H1 (cell line): ENCODE results near the gene ATP6V0A4. TPM values are rescaled to one million over a fixed set of nuclear protein-coding genes. Genes with fewer than 3 reads are reported as not detected.

Experiments
- polyA plus RNA-seq, 7 experiments: library from polyadenylated mRNA; depleted of rRNA in 3 of 7; stranded (reverse) in 5 of 7; unstranded in 2 of 7; fragments of >200 nt in 5 of 7; fragments of 200-250 nt in 2 of 7; gene quantifications; 1 replicate in 5 of 7; 2 replicates in 1 of 7; 4 replicates in 1 of 7; pipeline versions ENCODE4 v1.2.1 to v1.2.3, GENCODE V29; 2011 to 2013; ENCODE audit warnings: missing spikeins in 2 of 7, mixed read lengths in 2 of 7
- total RNA-seq: library from RNA; stranded (reverse); fragmentation: NEBNext Ultra II Directional; extraction: Animal tissue kit (Norgen Biotek cat#: 25700); gene quantifications from 2 replicates; pipeline ENCODE4 v1.2.1, GENCODE V29; 2021

Gene ATP6V0A4
- total and polyA plus RNA-seq, 2 of the 8 experiments (the other 6 are each of a cell fraction or from before 2014, with no cell fraction given) = 0.47 to 1.6 TPM

Other genes starting within 250 kb of the ATP6V0A4 start
- 1.1 TPM in 2 replicates for gene SVOPL, start 96.8 kb downstream of the ATP6V0A4 start, total RNA-seq
- 1.4 and 2.2 TPM in 2 replicates for gene SVOPL, start 96.8 kb downstream of the ATP6V0A4 start, polyA plus RNA-seq (2011; rRNA removed)
- gene TMEM213, start 202 bp downstream of the ATP6V0A4 start, total RNA-seq = 0.67 TPM in 1 of 2 replicates, not detected in the other
- gene TMEM213, start 202 bp downstream of the ATP6V0A4 start, polyA plus RNA-seq (2011; rRNA removed) = 0.21 and 0.38 TPM in 2 replicates
- gene KIAA1549, start 183.2 kb upstream of the ATP6V0A4 start, total RNA-seq = 17.3 and 17.6 TPM in 2 replicates
- 6.5 and 10.2 TPM in 2 replicates for gene KIAA1549, start 183.2 kb upstream of the ATP6V0A4 start, polyA plus RNA-seq (2011; rRNA removed)
- 7.0 and 7.1 TPM in 2 replicates for gene ZC3HAV1L, start 237.8 kb upstream of the ATP6V0A4 start, total RNA-seq
- 5.2 and 7.1 TPM in 2 replicates for gene ZC3HAV1L, start 237.8 kb upstream of the ATP6V0A4 start, polyA plus RNA-seq (2011; rRNA removed)